PC-3 (cell line): ENCODE data around the gene CTSA.

Source experiments
- EZH2 ChIP-seq: fragments of 300-600 bp; sonication (generic); IDR thresholded peaks from one replicate; pipeline ENCODE4 v1.6.1; 2017; ENCODE audit warnings: antibody characterized with exemption, mild to moderate bottlenecking, low read length; ENCODE audit not compliant: unreplicated experiment
- EZH2phosphoT487 ChIP-seq: fragments of 300-600 bp; sonication (generic); IDR thresholded peaks from 2 replicates; pipeline ENCODE4 v1.6.1; 2018; ENCODE audit warnings: mild to moderate bottlenecking, antibody characterized with exemption, low read length, borderline replicate concordance
- TF ChIP-seq, protein P1 (sequence below): fragments of 300-600 bp; sonication (generic); conservative IDR thresholded peaks from 2 replicates; pipeline ENCODE4 v1.5.1; 2017; ENCODE audit warnings: antibody characterized with exemption, low read depth, mild to moderate bottlenecking, low read length

GRCh38 chr20:45905505-45906079 is 14.5 kb downstream of the CTSA start:
- TF ChIP-seq, protein P1, sequence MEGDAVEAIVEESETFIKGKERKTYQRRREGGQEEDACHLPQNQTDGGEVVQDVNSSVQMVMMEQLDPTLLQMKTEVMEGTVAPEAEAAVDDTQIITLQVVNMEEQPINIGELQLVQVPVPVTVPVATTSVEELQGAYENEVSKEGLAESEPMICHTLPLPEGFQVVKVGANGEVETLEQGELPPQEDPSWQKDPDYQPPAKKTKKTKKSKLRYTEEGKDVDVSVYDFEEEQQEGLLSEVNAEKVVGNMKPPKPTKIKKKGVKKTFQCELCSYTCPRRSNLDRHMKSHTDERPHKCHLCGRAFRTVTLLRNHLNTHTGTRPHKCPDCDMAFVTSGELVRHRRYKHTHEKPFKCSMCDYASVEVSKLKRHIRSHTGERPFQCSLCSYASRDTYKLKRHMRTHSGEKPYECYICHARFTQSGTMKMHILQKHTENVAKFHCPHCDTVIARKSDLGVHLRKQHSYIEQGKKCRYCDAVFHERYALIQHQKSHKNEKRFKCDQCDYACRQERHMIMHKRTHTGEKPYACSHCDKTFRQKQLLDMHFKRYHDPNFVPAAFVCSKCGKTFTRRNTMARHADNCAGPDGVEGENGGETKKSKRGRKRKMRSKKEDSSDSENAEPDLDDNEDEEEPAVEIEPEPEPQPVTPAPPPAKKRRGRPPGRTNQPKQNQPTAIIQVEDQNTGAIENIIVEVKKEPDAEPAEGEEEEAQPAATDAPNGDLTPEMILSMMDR = no peak
- TF ChIP-seq EZH2phosphoT487 (no peak), EZH2 (no peak)
